Gastrocnemius medialis (tissue), 4 donors: Measurements from ENCODE around the gene SERPINA6.

Source experiments
- POLR2A ChIP-seq, 2 donors: fragments of 450-650 bp; IDR thresholded peaks; one replicate each; pipeline ENCODE4 v1.6.1; 2017; ENCODE audit warnings: antibody characterized with exemption in 2 of 2, mild to moderate bottlenecking in 2 of 2, moderate library complexity in 2 of 2
- TF ChIP-seq, protein P1 (sequence below), 5 experiments: fragments of 450-650 bp in 3 of 5; fragments of 200-600 bp in 2 of 5; sonication (generic) in 2 of 5; IDR thresholded peaks in 4 of 5; conservative IDR thresholded peaks in 1 of 5; 1 replicate in 4 of 5; 2 replicates in 1 of 5; pipeline ENCODE4 v1.5.1; 2016 to 2019; ENCODE audit warnings: antibody characterized with exemption in 5 of 5, mild to moderate bottlenecking in 3 of 5, moderate library complexity in 3 of 5

DNA sequence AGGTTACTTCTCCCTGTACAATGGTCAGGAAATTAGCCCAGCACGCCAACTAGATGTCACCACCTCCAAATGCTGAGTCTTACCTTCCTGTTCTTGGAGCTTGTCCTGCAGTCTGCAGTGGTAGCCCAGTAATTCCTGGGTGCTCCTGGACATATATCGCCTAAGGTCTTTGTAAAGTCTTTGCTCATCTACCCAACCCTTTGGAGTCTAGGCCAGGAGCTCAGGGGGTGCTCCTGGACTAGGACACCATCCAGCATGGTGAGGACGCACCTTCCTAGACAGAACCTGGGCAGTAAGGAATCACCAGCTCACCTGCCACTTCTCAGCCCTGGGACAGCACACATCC lies 30.6 kb downstream of the SERPINA6 start:
- no peak for TF ChIP-seq POLR2A (IDR thresholded peaks at IDR 0.05)
- TF ChIP-seq, protein P1, sequence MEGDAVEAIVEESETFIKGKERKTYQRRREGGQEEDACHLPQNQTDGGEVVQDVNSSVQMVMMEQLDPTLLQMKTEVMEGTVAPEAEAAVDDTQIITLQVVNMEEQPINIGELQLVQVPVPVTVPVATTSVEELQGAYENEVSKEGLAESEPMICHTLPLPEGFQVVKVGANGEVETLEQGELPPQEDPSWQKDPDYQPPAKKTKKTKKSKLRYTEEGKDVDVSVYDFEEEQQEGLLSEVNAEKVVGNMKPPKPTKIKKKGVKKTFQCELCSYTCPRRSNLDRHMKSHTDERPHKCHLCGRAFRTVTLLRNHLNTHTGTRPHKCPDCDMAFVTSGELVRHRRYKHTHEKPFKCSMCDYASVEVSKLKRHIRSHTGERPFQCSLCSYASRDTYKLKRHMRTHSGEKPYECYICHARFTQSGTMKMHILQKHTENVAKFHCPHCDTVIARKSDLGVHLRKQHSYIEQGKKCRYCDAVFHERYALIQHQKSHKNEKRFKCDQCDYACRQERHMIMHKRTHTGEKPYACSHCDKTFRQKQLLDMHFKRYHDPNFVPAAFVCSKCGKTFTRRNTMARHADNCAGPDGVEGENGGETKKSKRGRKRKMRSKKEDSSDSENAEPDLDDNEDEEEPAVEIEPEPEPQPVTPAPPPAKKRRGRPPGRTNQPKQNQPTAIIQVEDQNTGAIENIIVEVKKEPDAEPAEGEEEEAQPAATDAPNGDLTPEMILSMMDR (IDR thresholded peaks at IDR 0.05 in 4 of 5, conservative IDR thresholded peaks at IDR 0.05 in 1 of 5): no peak
